ENCODE results near the gene ANKS1B. TPM values are rescaled to one million over a fixed set of nuclear protein-coding genes. Genes with fewer than 3 reads are reported as not detected.

ANKS1B gene
- total and polyA plus RNA-seq, 10 of the 15 experiments (the other 5 are each of a cell fraction or from before 2014, with no cell fraction given): 0.16 to 1.3 (median 0.82) TPM; not detected in 7

GRCh38 chr12:98807187-98807586 lies 1177.5 kb downstream of the ANKS1B start:
- RAD21 ChIA-PET (ENCODE audit: unreplicated experiment): no interaction called here
- WGBS (ENCODE audit: insufficient coverage, insufficient replicate concordance, low lambda C conversion rate, missing lambda C conversion rate): 0% methylated on average over 2 of the region's 2 CpGs
- ATAC-seq: no peak

More at GRCh38 chr12:98807187-98807586, 1177.5 kb downstream of the ANKS1B start:
- intact Hi-C loops (cut with micrococcal nuclease; ENCODE audit: unreplicated experiment): no loop called here
- no peak overlapping the region for H2AFZ ChIP-seq (ENCODE audit: control insufficient read depth, low read depth, low read length)
- SMC1A ChIA-PET (ENCODE audit: uncharacterized antibody, unreplicated experiment): interaction anchor here (2.9 kb wide), 1 partner anchor 7 kb away, joined by 9 read pairs; no protein-coding TSS in a partner anchor
- no TSS peak for BruUV-seq (replicated peaks)
- no peak for FAIRE-seq
- H3K4me2 ChIP-seq (ENCODE audit: control insufficient read depth, insufficient read depth): no peak overlapping the region
- H3K27me3 ChIP-seq (replicated peaks in 1 of 2; ENCODE audit: control insufficient read depth in 2 of 2, insufficient read depth in 2 of 2, low read length in 1 of 2): 0 out of 4 replicates have a peak, but pooled peaks cover 0 to 3% of the 10 kb centered on the region in 2 experiments
- no peak for DNase-seq (ENCODE audit: low read depth, low spot score)
- no peaks in the 10 kb centered on the region for H3K79me2 ChIP-seq (ENCODE audit: control insufficient read depth, insufficient read depth, low read length)
- no peak overlapping the region for H3K27ac ChIP-seq (ENCODE audit: control insufficient read depth, insufficient read depth)
- POLR2A ChIA-PET: no interaction called here
- H3K9me3 ChIP-seq (replicated peaks; ENCODE audit: control insufficient read depth, insufficient read depth, low read length): no peaks in the 10 kb centered on the region
- in situ Hi-C loops (cut with MboI): no loop called here
- CTCF ChIA-PET: no interaction called here
- H3K4me3 ChIP-seq: no peak overlapping the region
- no peak for TF ChIP-seq SREBF1 (IDR thresholded peaks at IDR 0.05; ENCODE audit: low read length)
- no peak for TF ChIP-seq RELB (IDR thresholded peaks at IDR 0.05; ENCODE audit: low read depth)
- TF ChIP-seq ATF3 (IDR thresholded peaks at IDR 0.05; ENCODE audit: borderline replicate concordance, extremely low read depth, low read depth, low read length): no peak
- no peak for TF ChIP-seq ZNF622 (IDR thresholded peaks at IDR 0.05)
- TF ChIP-seq RELA (IDR thresholded peaks at IDR 0.05; ENCODE audit: borderline replicate concordance, partially characterized antibody): no peak
- TF ChIP-seq BACH1 (IDR thresholded peaks at IDR 0.05; ENCODE audit: borderline replicate concordance): no peak
- no peaks in the 10 kb centered on the region for H3K4me1 ChIP-seq (ENCODE audit: control insufficient read depth, insufficient read depth, low read length)
- no peaks in the 10 kb centered on the region for H3K36me3 ChIP-seq (ENCODE audit: control insufficient read depth in 2 of 2, insufficient read depth in 2 of 2, low read length in 1 of 2)
- H3K9ac ChIP-seq (ENCODE audit: control insufficient read depth, insufficient read depth, low read length): no peak overlapping the region
- no peaks in the 10 kb centered on the region for H4K20me1 ChIP-seq (ENCODE audit: control insufficient read depth, insufficient read depth)
